ENCODE data around the gene RPN2.

RPN2 gene

GRCh38 chr20:37231947-37232630, 53.0 kb downstream of the RPN2 start:
- Histone ChIP-seq H3K4me3 (no peak overlapping the region), H3K27ac (no peak overlapping the region)
- TF ChIP-seq CTCF (IDR thresholded peaks at IDR 0.05): no peak
- no peak for DNase-seq (ENCODE audit: low spot score)

GRCh38 chr20:37233548-37234253, 54.6 kb downstream of the RPN2 start:
- Histone ChIP-seq H3K4me3 (no peak overlapping the region), H3K27ac (no peak overlapping the region)
- no peak for TF ChIP-seq CTCF (IDR thresholded peaks at IDR 0.05)
- no peak for DNase-seq (ENCODE audit: low spot score)

- H3K4me3 ChIP-seq: no peak overlapping the region
- DNase-seq (ENCODE audit: low spot score): no peak
- TF ChIP-seq CTCF (IDR thresholded peaks at IDR 0.05): no peak
- no peak overlapping the region for H3K27ac ChIP-seq
Observed at GRCh38 chr20:37234254-37234581, 55.1 kb downstream of the RPN2 start.

- no peak overlapping the region for H3K4me3 ChIP-seq
- TF ChIP-seq CTCF (IDR thresholded peaks at IDR 0.05): no peak
- no peak overlapping the region for H3K27ac ChIP-seq
- no peak for DNase-seq (ENCODE audit: low spot score)
Observed at GRCh38 chr20:37235065-37235464, 55.9 kb downstream of the RPN2 start.

GRCh38 chr20:37236462-37236861, 57.3 kb downstream of the RPN2 start:
- no peak overlapping the region for H3K4me3 ChIP-seq
- no peak for TF ChIP-seq CTCF (IDR thresholded peaks at IDR 0.05)
- H3K27ac ChIP-seq: no peak overlapping the region
- DNase-seq (ENCODE audit: low spot score): no peak

- Histone ChIP-seq H3K27ac (no peak overlapping the region), H3K4me3 (no peak overlapping the region)
- no peak for DNase-seq (ENCODE audit: low spot score)
- TF ChIP-seq CTCF (IDR thresholded peaks at IDR 0.05): no peak
Observed at GRCh38 chr20:37237656-37238055, 58.5 kb downstream of the RPN2 start.

- no peak for TF ChIP-seq CTCF (IDR thresholded peaks at IDR 0.05)
Observed at GRCh38 chr20:37238426-37238825, 59.3 kb downstream of the RPN2 start.

More at GRCh38 chr20:37238426-37238825, 59.3 kb downstream of the RPN2 start:
- Histone ChIP-seq H3K27ac (no peak overlapping the region), H3K4me3 (no peak overlapping the region)
- DNase-seq (ENCODE audit: low spot score): no peak
